MM.1S (cell line): ENCODE data around the gene UTS2R.

Experiments used
- EZH2 ChIP-seq: fragments of 300-600 bp; sonication (generic); optimal IDR thresholded peaks from 2 replicates; pipeline ENCODE3; 2017; ENCODE audit warnings: low read depth, mild to moderate bottlenecking, antibody characterized with exemption, low read length, mixed read lengths
- TF ChIP-seq, protein P1 (sequence below): fragments of 300-600 bp; sonication (generic); IDR thresholded peaks from 2 replicates; pipeline ENCODE4 v1.5.1; 2016; ENCODE audit warnings: antibody characterized with exemption, low read length, mixed read lengths

DNA sequence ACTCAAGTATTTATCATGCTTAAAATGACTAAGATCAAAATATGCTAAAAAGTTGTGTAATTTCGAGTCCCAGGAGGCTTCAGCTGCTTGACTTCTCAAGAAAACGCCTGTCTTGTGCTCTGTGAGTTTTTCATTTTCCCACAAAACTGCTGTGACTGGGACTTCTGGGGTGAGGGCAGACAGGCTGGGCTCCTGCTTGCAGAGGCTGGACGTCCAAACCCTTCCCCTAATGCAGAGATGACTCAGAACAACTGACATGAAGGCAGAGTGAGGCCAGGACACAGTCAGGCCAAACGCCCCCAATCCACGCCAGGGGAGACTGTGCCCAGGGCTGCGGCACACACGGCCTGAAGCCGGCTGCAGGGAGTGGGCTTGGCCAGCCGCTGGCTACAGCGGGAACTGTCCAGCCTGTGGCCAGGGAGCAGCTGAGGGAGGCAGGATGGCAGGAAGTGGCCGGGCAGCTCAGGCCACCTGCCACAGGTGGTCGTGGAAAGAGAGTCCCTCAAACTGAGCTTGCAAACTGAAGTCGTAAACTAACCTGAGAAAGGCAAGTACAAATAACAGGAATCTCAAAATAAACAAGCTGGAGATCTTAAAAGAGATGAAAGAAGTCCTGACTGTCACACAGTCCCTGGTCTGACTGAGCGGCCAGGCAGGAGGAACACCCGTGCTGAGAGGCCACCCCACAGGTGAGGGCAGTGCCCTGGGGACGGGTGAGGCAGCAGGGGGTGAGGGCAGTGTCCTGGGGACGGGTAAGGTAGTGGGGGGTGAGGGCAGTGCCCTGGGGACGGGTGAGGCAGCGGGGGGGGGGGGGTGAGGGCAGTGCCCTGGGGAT is 25.3 kb downstream of the UTS2R start:
- TF ChIP-seq, protein P1, sequence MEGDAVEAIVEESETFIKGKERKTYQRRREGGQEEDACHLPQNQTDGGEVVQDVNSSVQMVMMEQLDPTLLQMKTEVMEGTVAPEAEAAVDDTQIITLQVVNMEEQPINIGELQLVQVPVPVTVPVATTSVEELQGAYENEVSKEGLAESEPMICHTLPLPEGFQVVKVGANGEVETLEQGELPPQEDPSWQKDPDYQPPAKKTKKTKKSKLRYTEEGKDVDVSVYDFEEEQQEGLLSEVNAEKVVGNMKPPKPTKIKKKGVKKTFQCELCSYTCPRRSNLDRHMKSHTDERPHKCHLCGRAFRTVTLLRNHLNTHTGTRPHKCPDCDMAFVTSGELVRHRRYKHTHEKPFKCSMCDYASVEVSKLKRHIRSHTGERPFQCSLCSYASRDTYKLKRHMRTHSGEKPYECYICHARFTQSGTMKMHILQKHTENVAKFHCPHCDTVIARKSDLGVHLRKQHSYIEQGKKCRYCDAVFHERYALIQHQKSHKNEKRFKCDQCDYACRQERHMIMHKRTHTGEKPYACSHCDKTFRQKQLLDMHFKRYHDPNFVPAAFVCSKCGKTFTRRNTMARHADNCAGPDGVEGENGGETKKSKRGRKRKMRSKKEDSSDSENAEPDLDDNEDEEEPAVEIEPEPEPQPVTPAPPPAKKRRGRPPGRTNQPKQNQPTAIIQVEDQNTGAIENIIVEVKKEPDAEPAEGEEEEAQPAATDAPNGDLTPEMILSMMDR = no peak
- TF ChIP-seq EZH2 = no peak
